IPS-NIHi7 (cell line): ENCODE data around the gene NOG.

Source experiments
- DNase-seq: peaks from one replicate; pipeline ENCODE4 v3.0.0; 2012; ENCODE audit warnings: mixed read lengths; ENCODE audit errors: extremely low spot score

NOG gene

GRCh38 chr17:56593646-56594319, at the start of gene NOG:
NOG (plus strand) TSS chr17:56593699; CDS start chr17:56594224, 525 bp downstream.
- DNase-seq: peak; percentile 50

- no peak for DNase-seq
Observed at GRCh38 chr17:56545106-56545505, 48.4 kb upstream of the NOG start.

- no peak for DNase-seq
Observed at GRCh38 chr17:56545930-56546329, 47.6 kb upstream of the NOG start.

GRCh38 chr17:56548661-56549060, 44.8 kb upstream of the NOG start:
- no peak for DNase-seq

GRCh38 chr17:56549501-56549900, 44.0 kb upstream of the NOG start:
- no peak for DNase-seq

- no peak for DNase-seq
Observed at GRCh38 chr17:56557682-56558081, 35.8 kb upstream of the NOG start.

GRCh38 chr17:56558088-56558487, 35.4 kb upstream of the NOG start:
- no peak for DNase-seq

GRCh38 chr17:56570199-56570598, 23.3 kb upstream of the NOG start:
- no peak for DNase-seq

- DNase-seq: no peak
Observed at GRCh38 chr17:56571456-56571855, 22.0 kb upstream of the NOG start.

GRCh38 chr17:56577190-56577842, 16.2 kb upstream of the NOG start:
- DNase-seq: no peak

- no peak for DNase-seq
Observed at GRCh38 chr17:56577843-56578204, 15.7 kb upstream of the NOG start.

- DNase-seq: no peak
Observed at GRCh38 chr17:56581635-56582627, 11.6 kb upstream of the NOG start.

GRCh38 chr17:56583772-56584171, 9.7 kb upstream of the NOG start:
- no peak for DNase-seq

- DNase-seq: no peak
Observed at GRCh38 chr17:56587298-56587697, 6.2 kb upstream of the NOG start.

GRCh38 chr17:56592487-56593085, 913 bp upstream of the NOG start:
- peak; percentile 84 for DNase-seq

GRCh38 chr17:56593086-56593645, 333 bp upstream of the NOG start:
- peak; percentile 53 for DNase-seq

GRCh38 chr17:56594320-56595107, 1.0 kb downstream of the NOG start:
- no peak for DNase-seq

- DNase-seq: no peak
Observed at GRCh38 chr17:56595108-56595418, 1.6 kb downstream of the NOG start.

- DNase-seq: peak; percentile 60
Observed at GRCh38 chr17:56595831-56596690, 2.6 kb downstream of the NOG start.
